Large intestine (tissue), 3 donors: ENCODE results near the gene TUBB2B. TPM values are rescaled to one million over a fixed set of nuclear protein-coding genes. Genes with fewer than 3 reads are reported as not detected.

Experiments
- DNase-seq, 2 donors: peaks; one replicate each; pipeline versions ENCODE4 v3.0.0 to v3.0.0-alpha.2; 2013
- H3K27ac ChIP-seq: one replicate; pipeline ENCODE4 v1.5.1; 2013; ENCODE audit warnings: low read length
- H3K27me3 ChIP-seq: 2 replicates; pipeline ENCODE4 v1.6.1; 2013; ENCODE audit warnings: low read length; ENCODE audit not compliant: control insufficient read depth, insufficient read depth
- H3K36me3 ChIP-seq: 2 replicates; pipeline ENCODE4 v1.6.1; 2013; ENCODE audit warnings: low read length; ENCODE audit not compliant: control insufficient read depth, insufficient read depth
- H3K4me1 ChIP-seq: one replicate; pipeline ENCODE4 v1.6.1; 2013; ENCODE audit warnings: low read length; ENCODE audit not compliant: control insufficient read depth, insufficient read depth
- H3K4me3 ChIP-seq: one replicate; pipeline ENCODE4 v1.5.1; 2013; ENCODE audit warnings: low read length
- H3K9me3 ChIP-seq: one replicate; pipeline ENCODE4 v1.6.1; 2013; ENCODE audit warnings: mild to moderate bottlenecking, low read depth, low read length, moderate library complexity; ENCODE audit not compliant: control insufficient read depth
- WGBS: methylation state at CpG from one replicate; pipeline ENCODE4 v1.1.5; 2013; ENCODE audit warnings: low lambda C conversion rate; ENCODE audit not compliant: insufficient coverage; 5-methylcytosine and 5-hydroxymethylcytosine counted together
- polyA plus RNA-seq: library from polyadenylated mRNA; unstranded; fragments of 120-200 nt; gene quantifications from one replicate; pipeline ENCODE4 v1.2.1, GENCODE V29; 2013

Gene TUBB2B
- polyA plus RNA-seq, 1 donor: 54.3 TPM

GRCh38 chr6:3268680-3269079 lies 41.2 kb upstream of the TUBB2B start:
- DNase-seq: no peak
- no peak overlapping the region for H3K27ac ChIP-seq
- no peaks in the 10 kb centered on the region for H3K9me3 ChIP-seq
- H3K4me1 ChIP-seq: peaks cover 9% of the 10 kb centered on the region
- no peak overlapping the region for H3K4me3 ChIP-seq
- H3K36me3 ChIP-seq: peaks cover 50% of the 10 kb centered on the region
- WGBS: no CpG with 5 or more reads among the region's 11 CpGs
- no peaks in the 10 kb centered on the region for H3K27me3 ChIP-seq

DNA sequence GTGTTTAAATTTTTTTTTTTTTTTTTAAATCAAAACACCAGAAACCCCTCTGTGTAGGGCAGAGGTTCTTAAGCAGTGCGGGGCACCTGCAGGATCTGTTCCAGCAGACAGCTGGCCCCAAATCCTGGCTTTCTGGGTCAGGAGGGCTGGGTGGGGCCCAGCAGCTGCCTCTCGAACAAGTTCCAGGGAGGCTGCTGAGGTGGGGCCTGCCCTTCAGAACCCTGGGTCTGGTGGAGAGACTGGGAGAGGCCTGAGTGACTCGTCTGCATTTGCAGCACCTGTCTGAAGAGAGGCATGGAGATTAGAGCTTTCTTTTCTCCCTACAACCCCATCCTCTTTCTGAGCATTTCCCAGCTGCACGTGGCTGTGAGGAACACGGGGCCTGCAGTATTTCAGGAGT lies 39.7 kb upstream of the TUBB2B start:
- no peaks in the 10 kb centered on the region for H3K9me3 ChIP-seq

GRCh38 chr6:3266170-3266569 lies 38.7 kb upstream of the TUBB2B start:
- WGBS: no CpG with 5 or more reads among the region's 9 CpGs
- H3K36me3 ChIP-seq: peaks cover 35% of the 10 kb centered on the region

More for the DNA sequence above, 39.7 kb upstream of the TUBB2B start:
- Histone ChIP-seq H3K36me3 (peaks cover 42% of the 10 kb centered on the region), H3K27ac (no peak overlapping the region), H3K4me3 (no peak overlapping the region), H3K4me1 (peaks cover 9% of the 10 kb centered on the region), H3K27me3 (no peaks in the 10 kb centered on the region)
- no CpG with 5 or more reads among the region's 5 CpGs for WGBS
- DNase-seq: peak in 1 of 2 donors; percentile 53

DNA sequence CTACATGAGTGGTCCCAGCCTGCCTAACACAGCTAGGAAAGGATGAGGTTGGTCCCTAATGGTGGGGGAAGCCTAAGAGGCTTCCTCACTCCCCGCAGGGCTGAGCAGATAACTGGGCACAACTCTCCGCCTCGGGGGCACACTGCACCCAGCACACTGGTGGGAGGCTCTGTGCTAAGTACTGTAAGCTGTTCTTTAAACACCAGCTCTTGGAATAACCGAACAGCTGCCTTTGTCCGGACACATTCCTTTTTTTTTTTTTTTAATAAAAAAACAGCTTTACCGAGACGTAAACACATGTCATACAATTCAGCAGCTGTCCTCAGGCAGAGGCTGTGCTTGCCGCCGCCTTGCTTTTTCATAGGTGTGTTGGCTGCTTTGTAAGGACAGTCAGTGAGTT lies 38.2 kb upstream of the TUBB2B start:
- Histone ChIP-seq H3K4me3 (no peak overlapping the region), H3K36me3 (peaks cover 31% of the 10 kb centered on the region), H3K27ac (no peak overlapping the region), H3K4me1 (peaks cover 18% of the 10 kb centered on the region), H3K9me3 (no peaks in the 10 kb centered on the region), H3K27me3 (no peaks in the 10 kb centered on the region)
- WGBS: 52% methylated on average over 3 of the region's 9 CpGs
- no peak for DNase-seq

More at GRCh38 chr6:3266170-3266569, 38.7 kb upstream of the TUBB2B start:
- H3K4me1 ChIP-seq: peaks cover 17% of the 10 kb centered on the region
- no peak overlapping the region for H3K27ac ChIP-seq
- no peak overlapping the region for H3K4me3 ChIP-seq
- H3K27me3 ChIP-seq: no peaks in the 10 kb centered on the region
- no peaks in the 10 kb centered on the region for H3K9me3 ChIP-seq
- DNase-seq: no peak

DNA sequence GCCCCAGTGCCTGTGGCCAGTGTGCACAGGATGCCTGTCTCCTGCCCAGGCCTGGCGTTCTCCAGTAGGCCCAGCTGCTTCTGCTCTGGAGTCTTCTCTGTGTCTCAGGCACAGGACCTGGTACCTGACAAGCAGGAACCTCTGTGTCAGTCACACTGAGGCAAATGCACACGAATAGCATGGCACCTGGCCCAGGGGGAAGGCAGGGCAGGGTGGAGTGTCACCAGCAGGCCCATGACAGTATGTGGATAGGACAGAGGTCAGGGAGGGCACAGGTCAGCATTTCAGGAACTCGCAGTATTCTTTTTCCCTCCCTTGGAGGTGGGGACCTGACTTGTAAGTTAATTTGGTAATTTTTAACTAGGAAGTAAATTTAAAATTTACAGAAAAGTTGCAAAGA lies 36.9 kb upstream of the TUBB2B start:
- Histone ChIP-seq H3K4me1 (peaks cover 23% of the 10 kb centered on the region), H3K36me3 (peaks cover 27% of the 10 kb centered on the region), H3K4me3 (no peak overlapping the region), H3K27ac (no peak overlapping the region), H3K9me3 (no peaks in the 10 kb centered on the region), H3K27me3 (no peaks in the 10 kb centered on the region)
- no CpG with 5 or more reads among the region's 3 CpGs for WGBS
- DNase-seq: no peak

GRCh38 chr6:3263096-3263495 lies 35.6 kb upstream of the TUBB2B start:
- H3K27ac ChIP-seq: no peak overlapping the region
- no peaks in the 10 kb centered on the region for H3K9me3 ChIP-seq
- no CpG with 5 or more reads among the region's 6 CpGs for WGBS
- no peak overlapping the region for H3K4me3 ChIP-seq
- H3K36me3 ChIP-seq: peaks cover 15% of the 10 kb centered on the region
- no peaks in the 10 kb centered on the region for H3K27me3 ChIP-seq
- DNase-seq: no peak
- H3K4me1 ChIP-seq: peaks cover 23% of the 10 kb centered on the region

DNA sequence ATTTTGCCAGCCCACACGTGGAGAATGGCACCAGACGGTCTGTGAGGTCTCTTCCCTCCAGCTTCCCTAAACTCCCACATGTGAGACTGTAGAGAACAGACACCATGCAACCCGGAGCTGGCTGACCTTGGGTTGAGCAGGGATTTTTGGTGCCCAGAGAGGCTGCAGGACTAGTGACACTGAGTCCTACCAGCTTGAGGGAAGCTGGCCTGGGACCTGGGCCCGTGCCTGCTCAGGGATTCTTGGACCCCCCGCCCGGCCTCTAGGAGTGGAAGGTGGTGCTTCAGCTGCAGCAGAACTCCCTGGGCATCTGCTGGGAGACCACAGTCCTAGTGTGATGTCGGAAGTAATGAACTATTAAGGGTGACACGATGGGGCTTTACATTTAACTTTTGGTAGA lies 34.5 kb upstream of the TUBB2B start:
- Histone ChIP-seq H3K27ac (no peak overlapping the region), H3K9me3 (no peaks in the 10 kb centered on the region), H3K4me3 (no peak overlapping the region), H3K36me3 (peaks cover 15% of the 10 kb centered on the region), H3K4me1 (peaks cover 23% of the 10 kb centered on the region), H3K27me3 (peaks cover 2% of the 10 kb centered on the region)
- no peak for DNase-seq
- WGBS: 100% methylated on average over 1 of the region's 8 CpGs

- Histone ChIP-seq H3K4me3 (no peak overlapping the region), H3K9me3 (no peaks in the 10 kb centered on the region), H3K27ac (no peak overlapping the region), H3K4me1 (peaks cover 23% of the 10 kb centered on the region), H3K36me3 (peaks cover 15% of the 10 kb centered on the region), H3K27me3 (peaks cover 2% of the 10 kb centered on the region)
- no CpG with 5 or more reads among the region's 6 CpGs for WGBS
- DNase-seq: no peak
Measured at GRCh38 chr6:3261518-3261820, 34.0 kb upstream of the TUBB2B start.

- H3K9me3 ChIP-seq: no peaks in the 10 kb centered on the region
- no CpG with 5 or more reads among the region's 17 CpGs for WGBS
- peaks cover 7% of the 10 kb centered on the region for H3K27me3 ChIP-seq
- peaks cover 23% of the 10 kb centered on the region for H3K4me1 ChIP-seq
- no peak overlapping the region for H3K4me3 ChIP-seq
- DNase-seq: no peak
- H3K36me3 ChIP-seq: peaks cover 15% of the 10 kb centered on the region
- H3K27ac ChIP-seq: no peak overlapping the region
Measured at GRCh38 chr6:3260772-3261517, 33.5 kb upstream of the TUBB2B start.

GRCh38 chr6:3260296-3260695 lies 32.8 kb upstream of the TUBB2B start:
- Histone ChIP-seq H3K4me3 (no peak overlapping the region), H3K36me3 (peaks cover 15% of the 10 kb centered on the region), H3K4me1 (peaks cover 23% of the 10 kb centered on the region), H3K27me3 (peaks cover 8% of the 10 kb centered on the region), H3K27ac (no peak overlapping the region), H3K9me3 (no peaks in the 10 kb centered on the region)
- DNase-seq: no peak
- no CpG with 5 or more reads among the region's 14 CpGs for WGBS

GRCh38 chr6:3259491-3259958 lies 32.1 kb upstream of the TUBB2B start:
- DNase-seq: peak in 1 of 2 donors; percentile 57
- peaks cover 8% of the 10 kb centered on the region for H3K27me3 ChIP-seq
- peaks cover 15% of the 10 kb centered on the region for H3K36me3 ChIP-seq
- peak overlapping the region; percentile 76 for H3K4me3 ChIP-seq
- peak overlapping the region; percentile 36 for H3K27ac ChIP-seq
- H3K9me3 ChIP-seq: no peaks in the 10 kb centered on the region
- peaks cover 23% of the 10 kb centered on the region for H3K4me1 ChIP-seq
- WGBS: no CpG with 5 or more reads among the region's 21 CpGs
